ENCODE measurements around the gene ATRAID.

The ATRAID gene

GRCh38 chr2:27203741-27204140 is 8.1 kb upstream of the ATRAID start:
- in situ Hi-C loops (cut with HindIII; ENCODE audit: low sequenced_read_pairs), result no loop called here
- no peak for DNase-seq (ENCODE audit: low read depth)
- H3K4me3 ChIP-seq (ENCODE audit: low read depth, low read length), result no peak overlapping the region
- no peak for TF ChIP-seq CTCF (IDR thresholded peaks at IDR 0.05; ENCODE audit: low read depth, low read length, missing control alignments)

GRCh38 chr2:27204566-27204965 is 7.3 kb upstream of the ATRAID start:
- no peak for TF ChIP-seq CTCF (IDR thresholded peaks at IDR 0.05; ENCODE audit: low read depth, low read length, missing control alignments)
- in situ Hi-C loops (cut with HindIII; ENCODE audit: low sequenced_read_pairs), result no loop called here
- no peak overlapping the region for H3K4me3 ChIP-seq (ENCODE audit: low read depth, low read length)
- DNase-seq (ENCODE audit: low read depth), result no peak

GRCh38 chr2:27205206-27205605 is 6.6 kb upstream of the ATRAID start:
- H3K4me3 ChIP-seq (ENCODE audit: low read depth, low read length), result no peak overlapping the region
- no peak for DNase-seq (ENCODE audit: low read depth)
- no peak for TF ChIP-seq CTCF (IDR thresholded peaks at IDR 0.05; ENCODE audit: low read depth, low read length, missing control alignments)
- in situ Hi-C loops (cut with HindIII; ENCODE audit: low sequenced_read_pairs), result no loop called here

GRCh38 chr2:27206346-27206745 is 5.5 kb upstream of the ATRAID start:
- in situ Hi-C loops (cut with HindIII; ENCODE audit: low sequenced_read_pairs), result no loop called here
- TF ChIP-seq CTCF (IDR thresholded peaks at IDR 0.05; ENCODE audit: low read depth, low read length, missing control alignments), result no peak
- no peak overlapping the region for H3K4me3 ChIP-seq (ENCODE audit: low read depth, low read length)
- no peak for DNase-seq (ENCODE audit: low read depth)

- TF ChIP-seq CTCF (IDR thresholded peaks at IDR 0.05; ENCODE audit: low read depth, low read length, missing control alignments), result no peak
- no peak overlapping the region for H3K4me3 ChIP-seq (ENCODE audit: low read depth, low read length)
- in situ Hi-C loops (cut with HindIII; ENCODE audit: low sequenced_read_pairs), result no loop called here
- no peak for DNase-seq (ENCODE audit: low read depth)
Measured at GRCh38 chr2:27208486-27209050, 3.3 kb upstream of the ATRAID start.

GRCh38 chr2:27209621-27210401 is 2.0 kb upstream of the ATRAID start:
- no peak for TF ChIP-seq CTCF (IDR thresholded peaks at IDR 0.05; ENCODE audit: low read depth, low read length, missing control alignments)
- in situ Hi-C loops (cut with HindIII; ENCODE audit: low sequenced_read_pairs), result no loop called here
- H3K4me3 ChIP-seq (ENCODE audit: low read depth, low read length), result no peak overlapping the region
- DNase-seq (ENCODE audit: low read depth), result no peak

Data from astrocyte of the cerebellum (primary cell).